ELR (cell line): ENCODE results near the gene CDK5.

ENCODE experiments used
- DNase-seq: peaks from one replicate; pipeline ENCODE4 v3.0.0-alpha.2; 2015; ENCODE audit warnings: low read depth

The CDK5 gene

DNA sequence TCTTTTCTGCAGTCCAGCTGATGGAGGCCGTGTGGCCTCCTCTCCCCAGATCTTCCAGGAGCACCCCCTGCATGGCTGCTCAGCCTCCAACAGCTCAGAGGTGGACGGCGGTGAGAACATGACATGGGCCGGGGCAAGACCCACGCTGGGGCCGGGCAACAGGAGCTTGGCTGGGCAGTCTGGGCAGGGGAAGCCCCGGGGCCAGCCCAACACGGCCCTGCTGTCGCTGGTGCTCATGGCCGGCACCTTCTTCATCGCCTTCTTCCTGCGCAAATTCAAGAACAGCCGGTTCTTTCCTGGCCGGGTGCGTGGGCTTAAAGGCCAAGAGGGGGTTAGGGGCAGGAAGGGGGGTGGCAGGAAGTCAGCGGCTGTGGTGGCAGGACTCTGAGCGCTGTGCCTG, 16.3 kb upstream of the CDK5 start:
- no peak for DNase-seq

DNA sequence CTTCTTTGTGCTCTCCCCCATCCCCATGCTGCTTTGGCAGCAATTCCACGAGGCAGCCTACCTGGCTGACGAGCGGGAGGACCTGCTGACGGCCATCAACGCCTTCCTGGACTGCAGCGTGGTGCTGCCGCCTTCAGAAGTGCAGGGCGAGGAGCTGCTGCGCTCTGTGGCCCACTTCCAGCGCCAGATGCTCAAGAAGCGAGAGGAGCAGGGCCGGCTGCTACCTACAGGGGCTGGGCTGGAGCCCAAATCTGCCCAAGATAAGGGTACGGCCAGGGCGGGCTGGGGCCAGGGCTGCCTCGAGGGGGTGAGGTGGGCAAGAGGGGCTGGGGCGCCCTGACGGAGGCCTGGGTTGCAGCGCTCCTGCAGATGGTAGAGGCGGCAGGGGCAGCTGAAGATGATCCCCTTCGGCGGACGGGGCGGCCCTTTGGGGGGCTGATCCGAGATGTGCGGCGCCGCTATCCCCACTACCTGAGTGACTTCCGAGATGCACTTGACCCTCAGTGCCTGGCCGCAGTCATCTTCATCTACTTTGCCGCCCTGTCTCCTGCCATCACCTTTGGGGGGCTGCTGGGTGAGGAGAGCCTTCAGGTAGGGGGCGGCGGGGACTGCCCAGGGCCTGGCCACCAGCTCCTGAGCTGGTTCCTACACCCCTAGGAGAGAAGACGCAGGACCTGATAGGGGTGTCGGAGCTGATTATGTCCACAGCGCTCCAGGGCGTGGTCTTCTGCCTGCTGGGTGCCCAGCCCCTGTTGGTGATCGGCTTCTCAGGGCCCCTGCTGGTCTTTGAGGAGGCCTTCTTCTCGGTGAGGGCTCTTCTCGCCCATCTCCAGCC, 13.6 kb upstream of the CDK5 start:
- no peak for DNase-seq

DNA sequence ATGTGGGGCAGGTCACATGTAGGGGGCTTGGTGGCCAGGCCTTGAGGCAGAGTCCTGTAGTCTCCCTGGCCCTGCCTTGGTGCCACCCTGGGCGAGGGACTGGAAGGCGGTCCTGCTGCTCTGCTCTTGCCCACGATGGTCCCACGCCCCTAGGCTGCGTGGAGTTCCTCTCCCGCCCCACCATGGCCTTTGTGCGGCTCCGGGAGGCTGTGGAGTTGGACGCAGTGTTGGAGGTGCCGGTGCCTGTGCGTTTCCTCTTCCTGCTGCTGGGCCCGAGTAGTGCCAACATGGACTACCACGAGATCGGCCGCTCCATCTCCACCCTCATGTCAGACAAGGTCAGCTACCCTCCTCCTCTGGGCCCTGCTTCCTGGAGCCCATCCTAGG, 12.9 kb upstream of the CDK5 start:
- no peak for DNase-seq

DNA sequence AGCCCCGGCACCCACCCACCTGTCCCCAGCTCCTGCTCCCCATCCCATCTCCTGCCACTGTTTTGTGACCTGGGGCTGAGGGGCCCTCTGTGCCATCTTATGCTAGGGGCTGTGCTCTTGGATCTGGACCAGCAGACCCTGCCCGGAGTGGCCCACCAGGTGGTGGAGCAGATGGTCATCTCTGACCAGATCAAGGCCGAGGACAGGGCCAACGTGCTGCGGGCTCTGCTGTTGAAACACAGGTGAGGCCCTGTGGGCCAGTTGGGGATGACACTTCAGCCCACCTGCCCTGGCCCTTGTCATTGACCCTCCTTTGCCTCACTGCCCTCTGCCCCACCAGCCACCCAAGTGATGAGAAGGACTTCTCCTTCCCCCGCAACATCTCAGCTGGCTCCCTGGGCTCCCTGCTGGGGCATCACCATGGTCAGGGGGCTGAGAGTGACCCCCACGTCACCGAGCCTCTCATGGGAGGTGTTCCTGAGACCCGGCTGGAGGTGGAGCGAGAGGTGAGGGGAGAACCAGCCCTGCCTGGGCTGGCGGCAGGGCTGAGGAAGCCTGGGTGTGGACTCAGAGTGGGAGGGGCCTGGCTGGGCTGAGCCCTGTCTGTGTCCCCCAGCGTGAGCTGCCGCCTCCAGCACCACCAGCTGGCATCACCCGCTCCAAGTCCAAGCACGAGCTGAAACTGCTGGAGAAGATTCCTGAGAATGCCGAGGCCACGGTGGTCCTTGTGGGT, 12.3 kb upstream of the CDK5 start:
- no peak for DNase-seq

DNA sequence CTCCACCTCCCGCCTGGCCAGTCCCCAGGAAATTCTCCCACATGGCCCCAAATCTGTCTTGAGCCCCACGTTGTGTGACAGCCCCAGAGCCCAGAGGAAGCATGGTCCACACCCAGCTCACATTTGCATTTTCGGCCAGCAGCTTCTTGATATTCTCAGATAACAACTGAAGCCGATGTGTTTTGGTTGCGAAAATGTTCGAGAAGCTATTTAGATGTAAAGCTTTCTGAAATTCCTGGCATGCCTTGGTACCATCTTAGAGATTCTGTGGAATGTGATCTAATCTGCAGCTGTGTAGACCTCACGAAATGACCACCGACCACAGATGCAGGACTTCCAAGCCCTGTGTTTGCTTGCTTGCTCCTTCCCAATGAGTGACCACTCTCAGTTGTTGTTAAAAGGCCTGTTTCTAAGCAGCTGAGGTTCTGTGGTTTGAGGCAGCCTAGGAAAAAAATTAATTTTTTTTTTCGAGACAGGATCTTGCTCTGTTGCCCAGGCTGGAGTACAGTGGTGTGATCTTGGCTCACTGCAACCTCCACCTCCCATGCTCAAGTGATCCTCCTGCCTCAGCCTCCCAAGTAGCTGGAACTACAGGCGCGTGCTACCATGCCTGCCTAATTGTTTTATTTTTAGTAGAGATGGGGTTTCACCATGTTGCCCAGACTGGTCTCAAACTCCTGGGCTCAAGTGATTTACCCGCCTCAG, 10.5 kb upstream of the CDK5 start:
- no peak for DNase-seq

DNA sequence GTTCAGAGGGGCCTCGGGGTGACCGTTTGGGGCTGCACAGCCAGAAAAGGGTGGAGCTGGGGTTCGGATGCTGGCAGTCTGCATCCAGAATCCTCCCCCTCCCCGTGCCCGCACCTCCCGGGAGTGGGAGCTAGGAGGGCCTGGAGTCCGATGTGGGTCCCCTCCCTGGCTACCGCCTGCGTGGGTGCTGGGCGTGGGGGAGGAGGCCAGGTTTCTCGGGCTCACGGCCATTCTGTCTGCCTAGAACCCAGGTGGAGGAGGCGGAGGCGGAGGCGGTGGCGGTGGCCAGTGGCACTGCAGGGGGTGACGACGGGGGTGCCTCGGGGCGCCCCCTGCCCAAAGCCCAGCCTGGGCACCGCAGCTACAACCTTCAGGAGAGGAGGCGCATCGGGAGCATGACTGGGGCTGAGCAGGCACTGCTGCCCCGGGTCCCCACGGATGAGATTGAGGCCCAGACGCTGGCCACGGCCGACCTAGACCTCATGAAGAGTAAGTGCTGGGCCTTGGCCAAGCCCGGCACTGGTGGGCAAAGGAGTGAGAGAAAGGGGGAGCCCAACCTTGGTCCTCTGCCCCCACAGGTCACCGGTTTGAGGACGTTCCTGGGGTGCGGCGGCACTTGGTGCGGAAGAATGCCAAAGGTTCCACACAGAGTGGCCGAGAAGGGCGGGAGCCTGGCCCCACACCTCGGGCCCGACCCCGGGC, 8.7 kb upstream of the CDK5 start:
- DNase-seq = no peak

DNA sequence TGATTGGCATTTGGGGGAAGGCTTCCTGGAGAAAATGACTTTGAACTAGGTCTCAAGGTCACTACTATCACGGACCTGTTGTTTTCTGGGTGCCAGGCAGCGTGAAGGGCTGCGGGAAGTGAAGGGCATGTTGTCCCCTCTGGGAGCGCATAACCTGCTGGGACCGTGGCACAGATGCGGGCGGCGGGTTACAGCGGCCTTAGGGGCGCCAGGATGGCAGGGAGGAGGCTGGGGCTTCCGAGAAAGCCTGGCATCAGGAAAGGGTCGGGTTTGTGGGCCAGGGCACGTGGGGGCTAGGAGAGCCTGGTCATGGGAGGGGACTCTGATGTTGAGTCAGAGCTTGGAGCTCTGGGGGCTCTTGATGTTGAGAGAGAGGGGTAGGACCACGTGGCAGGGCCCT, 7.8 kb upstream of the CDK5 start:
- no peak for DNase-seq

DNA sequence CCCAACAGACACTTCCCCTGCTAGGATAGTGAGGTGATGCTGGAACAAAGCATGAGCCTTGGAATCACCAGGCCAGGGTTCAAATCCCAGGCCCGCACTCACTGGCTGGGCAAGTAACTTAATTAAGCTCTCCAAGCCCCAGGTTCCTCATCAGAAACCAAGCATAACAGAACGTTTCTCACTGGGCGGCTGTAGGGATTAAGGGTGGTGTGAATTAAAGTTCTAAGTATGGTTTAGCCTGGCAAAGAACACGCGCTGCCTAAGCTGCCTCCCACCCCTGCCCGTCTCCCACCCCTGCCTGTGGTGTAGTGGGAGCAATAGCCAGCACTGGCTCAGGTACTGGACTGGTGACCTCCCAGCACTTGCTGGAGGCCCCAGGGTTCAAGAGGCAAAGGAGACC, 7.3 kb upstream of the CDK5 start:
- DNase-seq = no peak

DNA sequence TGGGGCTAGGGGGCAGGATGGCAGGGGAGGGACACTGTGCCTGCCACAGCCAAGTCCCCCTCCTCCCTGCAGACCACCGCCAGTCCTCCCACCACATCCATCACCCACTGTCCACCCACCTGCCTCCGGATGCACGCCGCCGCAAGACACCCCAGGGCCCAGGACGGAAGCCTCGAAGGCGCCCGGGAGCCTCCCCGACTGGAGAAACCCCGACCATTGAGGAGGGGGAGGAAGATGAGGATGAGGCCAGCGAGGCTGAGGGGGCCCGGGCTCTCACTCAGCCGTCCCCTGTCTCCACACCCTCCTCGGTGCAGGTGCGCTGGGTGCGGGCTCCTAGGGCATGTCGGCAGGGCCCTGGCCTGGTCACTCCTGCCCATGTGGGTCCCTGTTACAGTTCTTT, 6.8 kb upstream of the CDK5 start:
- no peak for DNase-seq

DNA sequence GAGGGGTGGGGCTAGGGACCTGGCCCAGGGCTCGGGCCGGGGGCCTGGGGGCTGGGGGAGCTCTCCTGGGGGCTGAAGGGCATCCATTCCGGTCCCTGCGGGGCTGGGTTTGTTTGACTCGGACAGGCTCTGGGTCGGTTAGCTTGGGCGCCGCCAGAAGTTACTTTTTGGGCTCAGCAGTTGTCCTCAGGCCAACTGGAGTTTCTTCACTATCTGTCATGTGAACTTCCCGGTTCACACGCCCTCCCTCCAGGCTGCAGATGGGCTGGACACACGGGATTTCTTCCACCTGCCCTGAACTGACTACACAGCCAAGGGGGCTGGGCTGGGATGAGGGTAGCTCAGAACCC, 5.5 kb upstream of the CDK5 start:
- DNase-seq = peak; percentile 55

DNA sequence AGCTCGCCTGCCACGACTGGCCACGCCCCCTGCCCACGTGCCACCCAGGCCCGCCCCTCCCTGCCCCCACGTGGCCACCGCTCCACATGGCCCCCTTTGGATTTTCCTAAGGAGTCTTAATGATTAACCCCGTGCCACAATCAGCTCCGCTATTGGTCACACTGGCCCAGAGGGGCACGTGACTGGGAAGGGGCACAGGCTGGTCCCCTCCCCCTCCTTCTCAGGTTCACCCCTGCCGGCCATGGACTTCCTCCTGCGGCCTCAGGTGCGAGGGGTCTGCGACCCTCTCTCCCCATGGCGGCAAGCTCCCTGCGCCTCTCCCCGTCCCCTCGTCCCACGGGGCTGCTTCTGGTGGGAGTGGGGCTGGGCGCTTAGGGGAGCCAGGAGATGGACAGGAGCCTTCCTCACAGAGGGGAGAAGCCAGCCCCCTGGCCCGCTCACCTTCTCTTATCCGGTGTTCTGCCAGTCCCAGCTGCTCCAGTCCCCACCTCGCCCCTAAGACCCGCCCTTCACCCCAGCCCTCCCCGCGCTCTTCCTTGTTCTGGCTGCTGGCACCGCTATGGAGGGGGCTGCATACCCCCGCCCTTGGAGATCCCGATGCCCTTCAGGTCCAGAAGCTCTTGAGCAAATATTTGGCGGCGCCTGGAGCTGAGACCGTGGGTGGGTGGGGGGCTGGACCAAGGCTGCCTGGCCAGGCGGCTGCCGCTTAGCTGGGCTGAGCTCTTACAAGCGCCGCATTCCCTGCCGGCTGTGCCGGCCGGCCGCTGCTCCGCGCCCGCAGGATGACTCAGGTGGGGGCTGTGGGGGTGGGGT, 4.9 kb upstream of the CDK5 start:
- peak; percentile 71 for DNase-seq

DNA sequence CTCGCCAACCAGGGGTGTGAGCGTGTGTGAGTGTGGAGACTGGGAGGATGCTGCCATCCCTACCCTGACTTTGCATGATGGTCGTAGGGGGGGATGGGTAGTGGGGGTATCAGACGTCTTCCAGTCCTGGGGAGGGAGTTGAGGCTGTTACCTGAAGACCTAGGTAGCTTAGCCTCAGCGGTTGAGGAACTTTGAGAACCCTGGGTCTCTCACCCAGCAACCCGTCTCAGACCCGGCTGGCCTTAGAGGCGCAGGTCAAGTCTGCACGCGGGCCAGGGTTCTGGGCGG, 4.4 kb upstream of the CDK5 start:
- DNase-seq = no peak

DNA sequence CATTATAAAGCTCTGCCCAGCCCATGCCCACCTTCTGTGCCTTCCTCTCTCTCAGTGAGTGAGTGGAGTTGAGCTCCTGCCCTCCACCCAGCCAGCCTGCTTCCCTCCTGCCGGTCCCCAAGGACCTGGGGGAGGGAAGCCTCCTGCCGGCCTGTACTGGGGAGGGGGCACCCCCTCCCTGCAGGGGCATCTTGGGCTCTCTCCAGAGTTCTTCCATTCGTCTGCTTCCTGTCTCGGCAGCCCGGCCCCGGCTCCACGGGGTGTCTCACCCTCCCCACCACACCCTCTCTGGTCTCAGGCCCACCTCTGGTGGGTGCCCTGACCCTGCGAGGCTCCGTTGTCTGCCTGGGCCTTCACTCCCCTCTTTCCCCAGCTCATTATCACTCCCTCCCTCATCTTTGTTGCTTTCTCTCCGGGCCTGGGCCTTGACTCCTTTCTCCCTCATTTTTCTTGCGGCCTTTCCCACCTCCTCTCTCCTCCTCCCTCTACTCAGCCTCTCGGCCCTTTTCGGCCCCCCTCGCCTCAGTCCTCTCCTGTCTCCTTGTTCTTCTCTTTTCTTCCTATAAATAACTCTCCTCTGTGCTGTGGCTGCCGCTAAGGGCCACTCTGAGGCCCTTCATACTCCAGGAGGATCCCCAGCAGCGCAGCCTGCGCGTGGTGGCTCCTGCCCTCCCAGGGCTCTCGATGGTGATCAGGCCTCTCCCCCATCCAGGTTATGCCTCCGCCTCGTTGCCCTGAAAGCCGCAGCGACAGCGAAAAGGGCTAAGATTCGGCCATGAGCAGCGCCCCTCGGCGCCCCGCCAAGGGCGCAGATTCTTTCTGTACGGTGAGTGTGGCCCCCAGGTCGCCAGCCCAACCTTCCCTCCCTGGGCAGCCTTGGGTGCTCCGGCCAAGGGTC, 3.8 kb upstream of the CDK5 start:
- DNase-seq = no peak

DNA sequence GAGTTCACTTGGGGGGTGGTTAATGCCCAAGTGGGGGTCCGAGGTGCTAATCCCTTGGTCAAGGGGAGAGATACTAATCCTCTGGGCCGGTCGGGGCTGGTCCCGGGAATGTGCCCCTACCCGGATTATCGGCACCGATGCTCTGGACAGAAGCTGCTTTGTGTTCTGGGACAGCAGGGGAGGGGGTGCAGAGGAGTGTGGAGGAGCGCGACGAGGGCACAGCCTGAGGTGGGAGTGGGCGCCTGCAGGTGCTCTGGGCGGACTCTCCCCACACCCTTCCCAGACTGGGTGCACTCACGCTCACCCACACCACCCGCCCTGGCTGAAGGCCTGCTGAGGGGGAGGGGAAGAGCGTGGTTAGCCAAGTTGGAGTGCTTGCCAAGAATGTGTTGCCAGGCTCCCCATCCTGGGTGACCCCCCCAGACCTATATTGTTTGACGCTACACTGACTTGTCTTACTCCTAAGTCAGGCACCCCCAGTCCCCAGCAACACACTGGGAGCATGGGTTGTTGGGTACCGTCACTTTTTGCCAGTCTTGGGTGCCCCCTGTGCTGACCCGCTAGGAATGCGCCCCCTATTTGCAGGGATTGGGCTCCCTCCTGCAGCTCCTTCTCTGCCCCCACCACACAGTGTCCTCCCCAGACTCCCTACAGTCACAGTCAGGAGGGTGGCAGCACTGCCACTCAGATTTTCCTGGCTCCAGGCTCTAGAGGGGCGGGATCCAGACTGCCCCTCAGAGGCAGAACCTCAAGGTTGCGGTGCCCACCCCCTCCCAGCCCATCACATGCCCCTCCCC, 2.9 kb upstream of the CDK5 start:
- peak; percentile 48 for DNase-seq

DNA sequence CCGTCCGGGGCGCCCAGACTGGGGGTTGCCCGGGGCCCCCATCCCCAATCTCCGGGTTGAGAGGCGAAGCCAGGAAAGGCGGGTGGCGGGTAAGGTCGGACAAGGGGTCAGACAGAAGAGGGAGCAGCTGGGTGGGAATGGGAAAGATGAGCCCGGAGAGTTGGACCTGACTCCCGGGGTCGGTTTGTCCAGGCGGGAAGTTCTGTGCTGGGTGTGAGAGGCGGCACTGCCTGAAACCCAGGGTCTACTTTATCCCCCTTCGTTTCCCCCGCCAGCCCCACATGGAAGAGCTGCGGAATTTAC, 2.4 kb upstream of the CDK5 start:
- DNase-seq = peak; percentile 49

DNA sequence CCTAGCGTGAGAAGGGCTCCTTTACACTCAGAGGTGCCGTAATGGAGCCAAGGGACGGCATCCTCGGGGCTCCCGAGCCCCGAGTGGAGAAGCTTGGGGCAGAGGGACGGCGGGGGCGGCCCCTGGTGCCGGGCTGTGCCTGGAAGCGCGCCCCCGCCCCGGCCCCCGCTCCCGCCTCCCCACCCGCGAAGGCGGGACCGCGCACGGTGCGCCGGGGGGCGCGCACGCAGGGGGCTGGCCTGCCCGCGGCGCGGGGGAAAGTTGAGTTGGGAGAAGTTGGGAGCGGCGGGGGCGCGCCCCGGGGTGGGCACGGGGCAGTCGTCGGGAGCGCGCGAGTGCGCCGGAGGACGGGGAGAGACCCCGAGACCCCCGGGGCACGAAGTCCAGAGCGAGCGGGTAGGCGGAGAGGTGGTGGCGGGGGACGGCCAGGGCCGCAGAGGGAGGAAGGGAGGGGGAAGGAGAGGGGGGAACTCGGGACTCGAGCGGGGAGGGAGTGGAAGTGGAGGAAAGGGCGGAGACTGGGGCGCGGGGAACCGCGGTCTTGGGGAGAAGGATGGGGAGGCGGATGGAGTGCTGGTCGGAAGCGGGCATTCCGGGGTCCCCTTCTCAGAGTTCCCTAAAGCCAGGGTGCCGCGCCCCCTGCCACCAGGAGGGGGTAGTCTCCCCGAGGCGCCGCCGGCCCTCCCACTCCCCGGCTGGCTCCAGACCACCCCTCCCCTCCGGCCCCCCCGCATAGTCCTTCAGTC, 1.8 kb upstream of the CDK5 start, which contains the start of gene SLC4A2:
Gene SLC4A2, plus strand, starts transcription at position 223 of the 746 bp plus-strand sequence. CDS start 2,399 bp downstream, outside the sequence.
- DNase-seq = peak; percentile 74

DNA sequence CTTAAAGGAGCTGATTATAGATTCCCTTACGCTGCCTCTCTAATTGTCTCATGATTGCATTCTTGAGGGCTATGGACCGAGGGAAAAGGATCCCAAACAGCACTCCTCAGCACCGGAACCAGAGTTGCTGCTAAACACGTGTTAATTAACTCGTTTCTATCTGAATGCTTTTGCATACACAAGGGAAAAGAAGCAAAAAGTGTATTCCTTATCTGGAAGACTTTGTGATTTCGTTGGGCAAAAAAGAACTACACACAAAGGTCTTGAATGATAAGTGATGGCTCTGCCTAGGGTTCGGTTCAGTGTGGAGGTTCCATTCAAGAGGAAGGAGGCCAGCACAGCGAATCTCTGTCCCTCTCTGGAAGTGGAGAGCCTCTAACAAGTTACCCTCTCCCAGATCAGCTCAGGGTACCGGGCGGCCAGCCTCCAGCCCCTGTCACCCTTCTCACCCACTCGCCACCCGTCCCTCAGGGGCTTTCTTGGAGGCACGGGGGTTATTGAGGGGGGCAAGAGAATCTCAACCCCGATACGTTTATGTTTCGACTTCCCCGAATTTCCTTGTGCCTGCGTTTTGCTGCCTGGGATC, 1.2 kb upstream of the CDK5 start:
- DNase-seq = peak; percentile 47

DNA sequence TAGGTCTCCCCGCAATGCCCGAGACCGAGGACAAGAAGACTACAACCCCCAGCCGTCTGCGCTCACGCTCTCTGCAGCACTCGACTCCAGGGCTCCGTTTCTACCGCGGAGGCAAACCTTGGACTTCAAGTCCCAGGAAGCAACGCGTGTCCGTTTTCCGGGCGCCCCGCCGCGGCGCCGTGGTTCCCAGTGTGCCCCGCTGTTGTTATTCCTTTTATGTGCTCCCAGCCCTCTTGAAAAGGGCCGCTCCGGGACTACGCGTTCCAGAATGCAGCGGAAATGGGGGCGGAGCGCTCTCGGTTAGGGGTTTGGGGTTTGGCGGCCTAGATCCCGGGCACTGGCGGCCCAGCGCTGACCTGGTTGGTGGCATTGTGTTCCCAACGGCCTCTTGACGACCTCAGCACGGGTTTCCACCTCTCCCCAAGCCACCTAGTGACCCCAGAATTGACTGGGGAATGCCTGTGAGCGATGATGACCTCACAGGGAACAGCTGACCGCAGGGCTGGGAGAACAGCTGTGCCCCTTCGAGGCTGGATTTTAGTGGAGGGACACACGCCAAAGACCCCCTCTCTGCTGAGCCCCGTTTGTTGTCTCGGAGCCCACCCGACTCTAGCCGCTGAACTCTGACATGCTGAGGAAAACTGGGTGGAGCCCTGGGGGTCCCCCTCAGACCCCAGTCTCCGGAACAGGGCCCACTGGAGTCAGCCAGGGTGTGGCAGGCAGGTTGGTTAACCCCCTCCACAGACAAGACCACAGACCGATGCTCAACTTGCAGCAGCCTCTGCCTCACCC, 488 bp upstream of the CDK5 start:
- peak; percentile 99 for DNase-seq
